AG10803 (cell line): ENCODE results near the gene NCOR1.
"Not testable (repeated sequence)": the region's sequence is repeated elsewhere in the genome, so short reads cannot be mapped to it uniquely, and the experiment has no call there.

Experiments
- DNase-seq: peaks from one replicate; pipeline ENCODE4 v3.0.0; 2010; ENCODE audit warnings: low read depth
- H3K4me3 ChIP-seq: 2 replicates; pipeline ENCODE4 v1.5.1; 2011; ENCODE audit warnings: mild to moderate bottlenecking, low read length, control low read depth
- TF ChIP-seq, protein P1 (sequence below): conservative IDR thresholded peaks from 2 replicates; pipeline ENCODE4 v1.5.1; 2011; ENCODE audit warnings: mild to moderate bottlenecking, low read length, control low read depth, inconsistent platforms

NCOR1 gene

DNA sequence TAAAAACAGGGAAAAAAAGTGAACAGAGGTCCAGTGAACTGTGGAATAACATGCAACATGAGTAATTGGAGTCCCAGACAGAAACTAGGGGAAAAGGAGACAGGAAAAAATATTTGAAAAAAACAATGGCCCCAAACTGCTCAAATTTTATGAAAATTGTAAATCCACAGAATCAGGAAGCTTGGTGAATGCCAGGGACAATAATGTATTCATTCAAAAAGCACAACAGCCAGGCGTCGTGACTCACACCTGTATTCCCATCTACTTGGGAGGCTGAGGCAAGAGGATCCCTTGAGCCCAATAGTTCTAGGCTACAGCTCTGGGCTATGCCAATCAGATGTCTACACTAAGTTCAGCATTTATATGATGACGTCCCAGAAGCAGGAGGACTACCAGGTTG, 23.7 kb downstream of the NCOR1 start:
- no peak for DNase-seq
- TF ChIP-seq, protein P1, sequence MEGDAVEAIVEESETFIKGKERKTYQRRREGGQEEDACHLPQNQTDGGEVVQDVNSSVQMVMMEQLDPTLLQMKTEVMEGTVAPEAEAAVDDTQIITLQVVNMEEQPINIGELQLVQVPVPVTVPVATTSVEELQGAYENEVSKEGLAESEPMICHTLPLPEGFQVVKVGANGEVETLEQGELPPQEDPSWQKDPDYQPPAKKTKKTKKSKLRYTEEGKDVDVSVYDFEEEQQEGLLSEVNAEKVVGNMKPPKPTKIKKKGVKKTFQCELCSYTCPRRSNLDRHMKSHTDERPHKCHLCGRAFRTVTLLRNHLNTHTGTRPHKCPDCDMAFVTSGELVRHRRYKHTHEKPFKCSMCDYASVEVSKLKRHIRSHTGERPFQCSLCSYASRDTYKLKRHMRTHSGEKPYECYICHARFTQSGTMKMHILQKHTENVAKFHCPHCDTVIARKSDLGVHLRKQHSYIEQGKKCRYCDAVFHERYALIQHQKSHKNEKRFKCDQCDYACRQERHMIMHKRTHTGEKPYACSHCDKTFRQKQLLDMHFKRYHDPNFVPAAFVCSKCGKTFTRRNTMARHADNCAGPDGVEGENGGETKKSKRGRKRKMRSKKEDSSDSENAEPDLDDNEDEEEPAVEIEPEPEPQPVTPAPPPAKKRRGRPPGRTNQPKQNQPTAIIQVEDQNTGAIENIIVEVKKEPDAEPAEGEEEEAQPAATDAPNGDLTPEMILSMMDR, result no peak
- no peak overlapping the region for H3K4me3 ChIP-seq

DNA sequence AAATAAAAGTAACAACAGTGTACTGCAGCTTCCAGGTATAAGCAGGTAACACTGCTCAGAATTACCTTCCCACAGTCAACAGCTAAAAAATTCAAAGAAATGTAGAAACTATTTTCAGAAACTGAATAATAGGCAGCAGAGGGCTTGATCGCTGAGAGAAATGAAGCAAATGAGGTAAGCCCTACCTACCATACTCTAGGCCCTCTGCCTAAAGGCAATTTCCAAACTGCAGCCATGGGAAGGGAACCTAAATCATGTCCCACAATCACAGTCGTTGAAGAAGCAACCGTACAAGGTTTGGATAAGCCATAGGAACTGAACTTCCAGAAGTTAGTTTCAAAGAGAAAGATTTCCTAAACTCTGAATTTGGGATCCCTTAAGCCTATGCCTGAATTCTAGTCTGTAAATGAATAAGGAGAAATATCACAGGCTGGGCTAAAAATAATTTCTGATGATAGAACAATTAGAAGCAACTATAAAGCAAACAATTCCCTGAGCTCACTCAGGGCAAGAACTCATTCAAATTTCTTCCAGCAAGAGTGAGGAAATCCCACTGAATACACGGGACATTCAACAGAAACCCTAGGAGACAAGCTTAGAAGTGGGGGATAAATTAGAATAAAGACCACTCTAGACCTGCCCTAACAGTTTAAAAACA, 24.5 kb downstream of the NCOR1 start:
- no peak overlapping the region for H3K4me3 ChIP-seq
- TF ChIP-seq, protein P1, result no peak
- DNase-seq, result no peak

DNA sequence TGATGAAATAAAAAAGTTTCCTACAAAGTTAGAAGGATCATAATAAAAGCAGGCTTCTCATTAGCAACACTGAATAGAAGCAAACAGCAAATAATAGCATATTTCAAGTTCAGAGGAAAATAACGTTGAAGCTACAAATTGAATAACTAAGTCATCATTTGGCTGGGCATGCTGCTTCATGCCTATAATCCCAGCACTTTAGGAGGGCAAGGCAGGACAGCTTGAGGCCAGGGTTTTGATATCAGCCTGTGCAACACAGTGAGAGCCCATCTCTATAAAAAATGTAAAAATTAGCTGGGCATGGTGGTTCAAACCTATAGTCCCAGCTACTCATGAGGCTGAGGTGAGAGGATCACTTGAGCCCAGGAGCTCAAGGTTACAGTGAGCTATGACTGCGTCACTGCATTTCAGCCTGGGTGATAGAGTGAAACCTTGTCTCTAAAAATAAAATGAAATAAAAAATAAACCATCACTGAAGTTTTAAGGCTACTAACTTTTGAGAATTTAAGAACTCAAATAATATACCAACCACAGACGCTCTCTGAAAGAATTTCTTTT, 25.5 kb downstream of the NCOR1 start:
- H3K4me3 ChIP-seq, result no peak overlapping the region
- DNase-seq, result no peak
- TF ChIP-seq, protein P1, result no peak

DNA sequence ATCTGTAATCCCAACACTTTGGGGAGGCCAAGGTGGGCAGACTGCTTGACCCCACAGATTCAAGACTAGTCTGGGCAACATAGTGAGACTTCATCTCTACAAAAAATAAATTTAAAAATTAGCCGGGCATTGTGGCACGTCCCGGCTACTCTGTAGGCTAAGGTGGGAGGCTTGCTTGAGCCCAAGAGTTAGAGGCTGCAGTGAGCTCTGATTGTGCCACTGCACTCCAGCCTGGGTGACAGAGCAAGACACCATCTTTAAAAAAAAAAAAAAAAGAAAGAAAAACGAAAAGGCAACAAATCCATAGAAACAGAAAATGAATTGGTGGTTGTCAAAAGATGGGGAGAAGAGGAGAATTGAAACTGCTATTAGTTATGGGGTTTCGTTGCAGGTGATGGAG, 27.7 kb downstream of the NCOR1 start:
- H3K4me3 ChIP-seq, result no peak overlapping the region
- DNase-seq, result no peak
- TF ChIP-seq, protein P1, result no peak

DNA sequence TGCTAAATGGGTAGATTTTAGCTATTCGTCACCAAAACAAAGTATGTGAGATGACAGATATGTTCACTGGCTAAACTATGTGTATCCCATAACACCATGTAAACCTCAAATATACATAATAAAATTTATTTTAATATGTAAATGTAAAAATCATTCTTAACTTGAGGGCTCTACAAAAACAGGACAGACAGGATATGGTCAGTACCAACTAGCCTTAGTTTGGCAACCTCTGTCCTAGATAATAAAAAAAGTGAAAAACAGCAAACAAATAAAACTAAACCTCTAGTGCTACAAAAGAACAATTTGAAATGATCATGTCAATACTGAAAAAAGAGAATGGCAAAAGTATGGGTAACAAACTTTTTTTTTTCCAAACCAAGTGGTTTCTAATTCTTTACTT, 33.8 kb downstream of the NCOR1 start:
- no peak for DNase-seq
- TF ChIP-seq, protein P1, result no peak
- no peak overlapping the region for H3K4me3 ChIP-seq

DNA sequence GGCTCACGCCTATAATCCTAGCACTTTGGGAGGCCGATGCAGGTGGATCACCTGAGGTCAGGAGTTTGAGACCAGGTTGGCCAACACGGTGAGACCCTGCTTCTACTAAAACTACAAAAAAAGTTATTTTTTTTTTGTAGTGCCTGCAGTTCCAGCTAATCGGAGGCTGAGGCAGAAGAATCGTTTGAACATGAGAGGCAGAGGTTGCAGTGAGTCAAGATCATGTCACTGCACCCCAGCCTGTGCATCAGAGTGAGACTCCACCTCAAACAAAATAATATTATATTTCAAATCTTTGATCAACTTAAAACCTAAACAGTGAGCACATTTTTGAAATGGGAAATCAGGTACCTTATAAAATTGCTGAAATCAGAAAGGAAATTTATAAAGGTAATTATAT, 36.5 kb downstream of the NCOR1 start:
- DNase-seq, result no peak
- H3K4me3 ChIP-seq, result no peak overlapping the region
- TF ChIP-seq, protein P1, result no peak

DNA sequence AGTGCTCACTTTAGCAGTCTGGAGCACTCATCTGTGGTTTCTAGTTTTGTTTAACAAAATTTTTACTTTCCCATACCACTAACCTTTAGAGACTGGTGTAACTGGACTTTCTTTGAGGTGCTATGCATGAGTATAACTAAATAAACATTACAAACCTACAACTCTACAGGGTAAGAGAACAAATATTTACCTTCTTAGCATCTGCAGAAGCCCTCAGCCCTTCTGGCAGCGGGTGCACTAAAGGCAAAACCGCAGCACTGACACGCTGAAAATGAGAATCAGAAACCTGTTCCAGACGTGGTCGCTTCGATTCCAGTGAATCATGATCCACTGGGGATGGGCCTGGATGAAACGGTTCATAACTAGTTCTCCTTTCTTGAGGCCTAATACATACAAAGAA, 43.7 kb downstream of the NCOR1 start:
- DNase-seq, result no peak
- TF ChIP-seq, protein P1, result no peak
- H3K4me3 ChIP-seq, result no peak overlapping the region

DNA sequence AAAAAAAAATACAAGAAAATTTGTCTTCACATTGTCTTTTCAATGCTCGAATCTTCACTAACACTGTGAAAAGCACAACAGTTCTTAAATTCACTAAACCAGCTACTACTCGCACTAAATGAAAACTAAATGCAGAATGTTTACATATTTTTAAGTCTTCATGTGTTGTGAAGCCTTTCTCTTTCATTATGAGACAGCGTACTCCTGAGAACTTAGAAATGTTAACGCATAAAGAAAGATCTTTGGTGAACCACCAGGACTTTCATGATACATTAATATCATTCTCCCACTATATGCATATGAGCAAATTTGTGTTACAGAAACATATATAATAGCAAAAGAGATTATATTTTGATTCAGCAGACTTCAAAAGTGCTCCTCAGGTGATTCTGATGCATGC, 48.6 kb downstream of the NCOR1 start:
- DNase-seq, H3K4me3 ChIP-seq: not testable (repeated sequence)
